ENCODE data around the gene TCTN2.

- TF ChIP-seq ZNF274 (IDR thresholded peaks at IDR 0.05; ENCODE audit: low read depth, low read length) (no peak), YY1 (IDR thresholded peaks at IDR 0.05; ENCODE audit: insufficient read depth, insufficient read length) (no peak)
Observed at GRCh38 chr12:123732251-123732650, 61.3 kb downstream of the TCTN2 start.
